Fibroblast of mammary gland (primary cell): ENCODE measurements around the gene ARL2.

ENCODE experiments used
- DNase-seq: peaks from one replicate; pipeline ENCODE4 v3.0.0-alpha.2; 2010; ENCODE audit warnings: low read depth
- H3K4me3 ChIP-seq: 2 replicates; pipeline ENCODE4 v1.5.1; 2011; ENCODE audit warnings: low read depth, mild to moderate bottlenecking, low read length, moderate library complexity; ENCODE audit not compliant: control insufficient read depth
- TF ChIP-seq, protein P1 (sequence below): conservative IDR thresholded peaks from 2 replicates; pipeline ENCODE4 v1.5.1; 2011; ENCODE audit warnings: low read depth, low read length, inconsistent platforms; ENCODE audit not compliant: control insufficient read depth, insufficient read depth

ARL2 gene

DNA sequence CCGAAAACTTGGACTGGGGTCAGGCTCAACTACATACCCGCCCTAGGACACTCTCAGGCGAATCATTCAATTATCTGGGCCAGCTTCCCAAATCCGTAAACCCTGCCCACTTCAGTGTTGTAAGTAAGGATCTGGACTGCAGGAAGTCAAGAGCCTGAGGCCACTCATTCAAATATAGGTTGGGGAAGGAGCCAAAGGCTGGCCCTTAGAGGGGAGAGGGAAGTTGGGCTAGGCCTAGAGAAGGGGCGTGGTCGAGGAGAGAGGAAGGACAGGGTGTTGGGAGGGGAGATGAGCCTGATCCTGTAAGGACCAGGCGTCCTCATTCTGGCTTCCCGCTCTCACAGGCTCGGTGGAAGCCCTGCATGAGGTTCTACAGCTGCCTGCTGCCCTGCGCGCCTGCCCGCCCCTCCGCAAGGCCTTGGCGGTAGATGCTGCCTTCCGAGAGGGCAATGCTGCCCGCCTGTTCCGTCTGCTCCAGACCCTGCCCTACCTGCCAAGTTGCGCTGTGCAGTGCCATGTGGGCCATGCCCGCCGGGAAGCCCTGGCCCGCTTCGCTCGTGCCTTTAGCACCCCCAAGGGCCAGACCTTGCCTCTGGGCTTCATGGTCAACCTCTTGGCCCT is 30.0 kb downstream of the ARL2 start:
- peak; percentile 68 for DNase-seq
- H3K4me3 ChIP-seq = no peak overlapping the region
- TF ChIP-seq, protein P1, sequence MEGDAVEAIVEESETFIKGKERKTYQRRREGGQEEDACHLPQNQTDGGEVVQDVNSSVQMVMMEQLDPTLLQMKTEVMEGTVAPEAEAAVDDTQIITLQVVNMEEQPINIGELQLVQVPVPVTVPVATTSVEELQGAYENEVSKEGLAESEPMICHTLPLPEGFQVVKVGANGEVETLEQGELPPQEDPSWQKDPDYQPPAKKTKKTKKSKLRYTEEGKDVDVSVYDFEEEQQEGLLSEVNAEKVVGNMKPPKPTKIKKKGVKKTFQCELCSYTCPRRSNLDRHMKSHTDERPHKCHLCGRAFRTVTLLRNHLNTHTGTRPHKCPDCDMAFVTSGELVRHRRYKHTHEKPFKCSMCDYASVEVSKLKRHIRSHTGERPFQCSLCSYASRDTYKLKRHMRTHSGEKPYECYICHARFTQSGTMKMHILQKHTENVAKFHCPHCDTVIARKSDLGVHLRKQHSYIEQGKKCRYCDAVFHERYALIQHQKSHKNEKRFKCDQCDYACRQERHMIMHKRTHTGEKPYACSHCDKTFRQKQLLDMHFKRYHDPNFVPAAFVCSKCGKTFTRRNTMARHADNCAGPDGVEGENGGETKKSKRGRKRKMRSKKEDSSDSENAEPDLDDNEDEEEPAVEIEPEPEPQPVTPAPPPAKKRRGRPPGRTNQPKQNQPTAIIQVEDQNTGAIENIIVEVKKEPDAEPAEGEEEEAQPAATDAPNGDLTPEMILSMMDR = no peak

DNA sequence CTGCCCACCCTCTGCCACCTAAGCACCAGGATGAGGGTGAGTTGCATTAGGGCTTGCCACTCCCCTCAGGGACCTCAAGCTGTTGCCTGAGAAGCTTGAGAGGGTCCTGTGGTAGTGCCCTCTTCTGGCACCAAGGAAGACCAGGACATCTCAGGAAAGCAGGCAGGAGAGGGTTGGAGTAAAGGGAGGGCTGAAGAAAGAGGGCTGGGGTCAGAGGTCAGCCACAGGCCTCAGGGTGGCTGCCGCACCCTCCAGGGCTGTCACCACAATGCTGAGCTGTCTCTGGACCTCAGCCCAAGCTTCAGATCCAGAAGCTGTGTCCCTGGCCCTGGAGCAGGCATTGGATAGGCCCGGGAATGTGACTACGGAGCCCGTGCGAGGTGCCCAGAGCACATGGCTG is 31.1 kb downstream of the ARL2 start:
- no peak for DNase-seq
- no peak overlapping the region for H3K4me3 ChIP-seq
- TF ChIP-seq, protein P1 = no peak

DNA sequence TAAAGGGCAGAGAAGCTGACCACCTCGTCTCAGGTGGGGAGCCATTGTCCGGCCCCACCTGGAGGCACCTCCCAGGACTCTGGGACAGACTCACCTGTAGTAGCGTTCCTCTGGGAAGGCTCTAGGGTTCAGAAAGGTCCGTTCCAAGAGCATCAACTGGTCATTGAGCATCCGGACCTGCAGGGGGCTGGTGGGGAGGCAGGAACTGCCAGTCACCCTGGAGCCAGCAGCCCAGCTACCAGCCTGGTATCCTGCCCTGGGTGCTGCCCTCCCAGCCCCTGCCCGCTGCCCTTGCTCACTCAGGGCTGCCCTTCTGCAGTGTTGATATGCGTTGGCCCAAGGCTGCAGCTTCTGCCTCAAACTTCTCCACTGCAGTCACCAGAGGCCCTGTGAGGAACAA is 31.8 kb downstream of the ARL2 start:
- no peak overlapping the region for H3K4me3 ChIP-seq
- DNase-seq = no peak
- TF ChIP-seq, protein P1 = no peak

DNA sequence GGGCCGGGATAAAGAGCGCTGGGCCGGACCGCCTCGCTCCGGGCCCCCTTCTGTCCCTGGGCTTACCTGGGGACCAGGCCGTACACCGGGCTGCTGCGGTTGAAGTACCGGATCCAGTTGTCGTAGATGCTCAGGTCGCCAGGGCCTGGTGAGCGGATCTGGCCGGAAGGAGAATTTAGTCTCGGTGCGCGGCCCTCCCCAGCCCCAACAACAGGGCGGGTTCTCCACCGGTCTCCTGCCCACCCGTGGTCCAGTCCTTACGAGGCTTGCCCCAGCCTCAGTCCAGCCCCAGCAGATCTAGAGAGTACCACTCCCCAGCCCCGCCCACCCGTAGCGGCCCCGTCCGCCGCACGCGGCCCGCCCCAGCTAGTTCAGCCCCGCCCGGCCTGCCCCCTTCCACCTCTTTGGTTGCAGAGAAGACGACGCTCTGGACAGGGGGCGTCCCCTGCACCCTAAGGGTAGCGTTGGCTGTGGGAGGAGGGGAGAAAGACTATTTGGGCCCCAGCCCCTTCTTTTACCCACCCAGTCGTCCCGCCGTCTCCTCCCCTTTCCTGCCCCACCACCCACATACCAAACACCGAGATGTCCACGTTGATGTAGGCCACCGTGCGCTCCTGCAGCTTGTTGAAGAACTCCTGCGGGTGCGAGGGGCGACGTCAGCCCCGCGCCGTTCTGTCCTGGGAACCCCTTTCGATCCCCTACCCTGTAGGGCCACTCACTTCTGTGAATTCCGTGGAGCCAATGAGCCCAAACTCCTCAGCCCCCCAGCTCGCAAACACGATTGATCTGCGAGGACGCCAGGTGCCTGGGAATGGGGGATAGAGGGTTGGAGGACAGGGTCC is 33.8 kb downstream of the ARL2 start:
- H3K4me3 ChIP-seq = peak overlapping the region; percentile 50
- TF ChIP-seq, protein P1 = no peak
- no peak for DNase-seq

DNA sequence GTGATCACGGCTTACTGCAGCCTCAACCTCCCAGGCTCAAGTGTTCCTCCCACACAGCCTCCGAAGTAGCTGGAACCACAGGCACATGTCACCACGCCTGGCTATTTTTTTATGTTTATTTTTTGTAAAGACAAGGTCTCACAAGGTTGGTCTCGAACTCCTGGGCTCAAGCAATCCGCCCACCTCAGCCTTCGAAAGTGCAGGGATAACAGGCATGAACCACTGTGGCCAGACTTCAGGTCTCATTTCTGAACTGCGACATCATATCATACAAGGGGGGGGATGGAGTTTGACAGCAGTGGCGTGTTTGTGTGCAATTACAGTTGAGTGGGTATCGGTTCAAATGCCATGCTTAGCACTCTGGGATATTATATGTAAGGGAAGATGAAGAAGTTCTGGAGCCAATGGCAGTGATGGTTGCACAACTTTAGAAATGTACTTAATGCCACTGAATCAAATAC is 37.5 kb downstream of the ARL2 start:
- TF ChIP-seq, protein P1 = no peak
- DNase-seq = no peak
- H3K4me3 ChIP-seq = no peak overlapping the region

DNA sequence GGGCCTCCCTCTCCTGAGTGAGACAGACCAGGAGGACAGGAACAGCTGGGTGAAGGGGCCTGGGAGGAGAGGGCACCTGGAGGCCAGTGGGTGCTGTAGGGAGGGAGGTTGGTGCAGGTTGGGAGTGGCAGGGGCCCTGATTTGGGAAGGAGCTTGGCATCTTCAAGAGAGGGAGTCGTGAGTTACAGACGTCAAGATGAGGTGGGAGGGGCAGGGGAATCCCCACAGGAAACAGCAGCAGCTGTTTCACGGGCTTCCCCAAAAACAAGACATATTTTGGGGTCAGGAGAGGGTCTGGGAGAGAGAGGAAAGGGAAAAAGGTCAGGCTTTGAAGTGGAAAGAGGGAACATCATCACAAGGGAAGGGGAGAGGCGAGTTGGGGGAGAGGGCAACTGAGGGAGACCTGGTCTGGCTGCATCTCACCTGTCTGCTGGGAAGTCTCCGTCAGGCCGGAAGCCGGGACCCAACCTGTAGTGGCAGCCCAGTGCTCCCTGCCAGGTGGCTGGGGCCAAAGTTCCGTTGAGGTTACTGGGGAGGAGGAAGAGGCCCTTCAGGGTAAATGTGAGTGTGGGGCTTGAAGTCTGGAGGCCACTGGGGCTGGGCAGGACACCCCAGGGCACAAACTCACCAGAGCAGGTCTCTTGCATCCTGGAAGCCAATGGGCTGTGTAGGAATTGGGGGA is 40.0 kb downstream of the ARL2 start:
- no peak overlapping the region for H3K4me3 ChIP-seq
- TF ChIP-seq, protein P1 = no peak
- no peak for DNase-seq
